ENCODE data around the gene ZNF594.
A peak's percentile ranks its signal among the peaks of the same experiment; 100 is the strongest.
"Not testable (repeated sequence)": the region's sequence is repeated elsewhere in the genome, so short reads cannot be mapped to it uniquely, and the experiment has no call there.

The ZNF594 gene

GRCh38 chr17:5191541-5192417, at the start of gene ZNF594:
Gene ZNF594 (minus strand): TSS chr17:5191868. CDS start chr17:5184256, 7,612 bp downstream.
- DNase-seq (ENCODE audit: low read depth in 3 of 3, low spot score in 1 of 3): peak; percentile 92 to 93 (median 92)

GRCh38 chr17:5239769-5240168, 48.1 kb upstream of the ZNF594 start:
- DNase-seq (ENCODE audit: low read depth in 3 of 3, low spot score in 1 of 3): not testable (repeated sequence)

GRCh38 chr17:5238333-5238732, 46.7 kb upstream of the ZNF594 start:
- DNase-seq (ENCODE audit: low read depth in 3 of 3, low spot score in 1 of 3): no peak

GRCh38 chr17:5237541-5238016, 45.9 kb upstream of the ZNF594 start:
- DNase-seq (ENCODE audit: low read depth in 3 of 3, low spot score in 1 of 3): no peak

GRCh38 chr17:5236938-5237540, 45.4 kb upstream of the ZNF594 start:
- no peak for DNase-seq (ENCODE audit: low read depth in 3 of 3, low spot score in 1 of 3)

GRCh38 chr17:5234645-5235576, 43.2 kb upstream of the ZNF594 start, which contains the start of gene SCIMP:
Gene SCIMP (minus strand): TSS chr17:5234860. CDS start chr17:5234755, 105 bp downstream.
- DNase-seq (ENCODE audit: low read depth in 3 of 3, low spot score in 1 of 3): no peak

GRCh38 chr17:5233492-5233891, 41.8 kb upstream of the ZNF594 start:
- DNase-seq (ENCODE audit: low read depth in 3 of 3, low spot score in 1 of 3): not testable (repeated sequence)

GRCh38 chr17:5226940-5227878, 35.5 kb upstream of the ZNF594 start:
- DNase-seq (ENCODE audit: low read depth in 3 of 3, low spot score in 1 of 3): no peak

- no peak for DNase-seq (ENCODE audit: low read depth in 3 of 3, low spot score in 1 of 3)
These were observed 34.2 kb upstream of the ZNF594 start for GRCh38 chr17:5225668-5226457.

- DNase-seq (ENCODE audit: low read depth in 3 of 3, low spot score in 1 of 3): not testable (repeated sequence)
These were observed 30.2 kb upstream of the ZNF594 start for GRCh38 chr17:5221912-5222311.

GRCh38 chr17:5220074-5220473, 28.4 kb upstream of the ZNF594 start:
- DNase-seq (ENCODE audit: low read depth in 3 of 3, low spot score in 1 of 3): no peak

GRCh38 chr17:5219536-5219935, 27.9 kb upstream of the ZNF594 start:
- DNase-seq (ENCODE audit: low read depth in 3 of 3, low spot score in 1 of 3): no peak

GRCh38 chr17:5217562-5217961, 25.9 kb upstream of the ZNF594 start:
- not testable (repeated sequence) for DNase-seq (ENCODE audit: low read depth in 3 of 3, low spot score in 1 of 3)

- DNase-seq (ENCODE audit: low read depth in 3 of 3, low spot score in 1 of 3): no peak
These were observed 19.8 kb upstream of the ZNF594 start for GRCh38 chr17:5211458-5211857.

- no peak for DNase-seq (ENCODE audit: low read depth in 3 of 3, low spot score in 1 of 3)
These were observed 19.1 kb upstream of the ZNF594 start for GRCh38 chr17:5210614-5211252.

- no peak for DNase-seq (ENCODE audit: low read depth in 3 of 3, low spot score in 1 of 3)
These were observed 18.4 kb upstream of the ZNF594 start for GRCh38 chr17:5210091-5210490.

- no peak for DNase-seq (ENCODE audit: low read depth in 3 of 3, low spot score in 1 of 3)
These were observed 17.7 kb upstream of the ZNF594 start for GRCh38 chr17:5209396-5209795.

- DNase-seq (ENCODE audit: low read depth in 3 of 3, low spot score in 1 of 3): no peak
These were observed 12.2 kb upstream of the ZNF594 start for GRCh38 chr17:5203908-5204294.

All from stimulated activated CD4-positive, alpha-beta T cell treated with anti-CD3 and anti-CD28 coated beads, TNF-alpha, amount 100 ng/mL, for 1 hour (primary cell).